GM21381 (cell line): ENCODE measurements around the gene MAD1L1.

Experiments used
- ATAC-seq: cut with Tn5 transposase; IDR thresholded peaks from one replicate; pipeline ENCODE4 v1.9.1; 2021; ENCODE audit warnings: mild to moderate bottlenecking, moderate library complexity; ENCODE audit not compliant: unreplicated experiment

Gene MAD1L1

GRCh38 chr7:1920881-1921280 lies 311.9 kb downstream of the MAD1L1 start:
- ATAC-seq: no peak

- no peak for ATAC-seq
Observed at GRCh38 chr7:1920266-1920681, 312.5 kb downstream of the MAD1L1 start.

- no peak for ATAC-seq
Observed at GRCh38 chr7:1919539-1920265, 313.0 kb downstream of the MAD1L1 start.

- no peak for ATAC-seq
Observed at GRCh38 chr7:1918881-1919525, 313.7 kb downstream of the MAD1L1 start.

GRCh38 chr7:1918063-1918645 lies 314.6 kb downstream of the MAD1L1 start:
- no peak for ATAC-seq

GRCh38 chr7:1917221-1918062 lies 315.3 kb downstream of the MAD1L1 start:
- ATAC-seq: no peak

GRCh38 chr7:1916601-1916970 lies 316.2 kb downstream of the MAD1L1 start:
- ATAC-seq: no peak

GRCh38 chr7:1915956-1916600 lies 316.7 kb downstream of the MAD1L1 start:
- ATAC-seq: no peak

GRCh38 chr7:1915326-1915725 lies 317.4 kb downstream of the MAD1L1 start:
- ATAC-seq: no peak

- ATAC-seq: no peak
Observed at GRCh38 chr7:1914743-1915142, 318.0 kb downstream of the MAD1L1 start.

- ATAC-seq: no peak
Observed at GRCh38 chr7:1914321-1914720, 318.4 kb downstream of the MAD1L1 start.

GRCh38 chr7:1913466-1914282 lies 319.1 kb downstream of the MAD1L1 start:
- no peak for ATAC-seq

GRCh38 chr7:1912593-1913465 lies 319.9 kb downstream of the MAD1L1 start:
- no peak for ATAC-seq

GRCh38 chr7:1911571-1911970 lies 321.2 kb downstream of the MAD1L1 start:
- no peak for ATAC-seq

- no peak for ATAC-seq
Observed at GRCh38 chr7:1910827-1911226, 321.9 kb downstream of the MAD1L1 start.

GRCh38 chr7:1910081-1910685 lies 322.6 kb downstream of the MAD1L1 start:
- ATAC-seq: no peak

- no peak for ATAC-seq
Observed at GRCh38 chr7:1909476-1909875, 323.3 kb downstream of the MAD1L1 start.

GRCh38 chr7:1908823-1909420 lies 323.8 kb downstream of the MAD1L1 start:
- no peak for ATAC-seq
